ENCODE data around the gene KIAA0586. TPM values are rescaled to one million over a fixed set of nuclear protein-coding genes. Genes with fewer than 3 reads are reported as not detected.

Gene KIAA0586
- total and polyA plus RNA-seq, 2 of the 4 experiments (the other 2 are of a cell fraction): 9.4 to 36.7 TPM

DNA sequence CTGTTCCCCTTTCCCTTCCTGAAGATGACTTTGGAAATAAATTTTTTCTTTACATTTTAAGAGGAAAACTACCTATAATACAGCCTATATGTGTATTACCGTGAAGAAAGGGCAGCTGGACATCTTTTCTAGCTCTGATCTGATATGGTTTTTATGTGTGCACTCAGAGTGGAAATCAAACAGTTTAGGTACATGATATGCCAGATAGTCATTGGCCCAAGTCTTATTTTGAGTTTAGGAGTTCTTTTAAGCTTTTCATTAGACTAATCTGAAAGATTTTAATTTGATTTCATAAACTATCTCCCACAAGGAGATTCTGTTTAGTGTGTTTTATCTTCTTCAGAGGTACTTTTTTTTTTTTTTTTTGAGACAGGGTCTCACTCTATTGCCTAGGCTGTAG, 48.8 kb downstream of the KIAA0586 start:
- H2BK15ac ChIP-seq (ENCODE audit: low read depth, low read length): no peak overlapping the region

More for the DNA sequence above, 48.8 kb downstream of the KIAA0586 start:
- H3K9me3 ChIP-seq (ENCODE audit: control insufficient read depth, insufficient read depth, low read length): no peaks in the 10 kb centered on the region
- no peak overlapping the region for H4K5ac ChIP-seq (ENCODE audit: low read depth, low read length)
- peaks cover 5% of the 10 kb centered on the region for H3K36me3 ChIP-seq (ENCODE audit: control insufficient read depth, insufficient read depth, low read length)
- TF ChIP-seq, protein P1, sequence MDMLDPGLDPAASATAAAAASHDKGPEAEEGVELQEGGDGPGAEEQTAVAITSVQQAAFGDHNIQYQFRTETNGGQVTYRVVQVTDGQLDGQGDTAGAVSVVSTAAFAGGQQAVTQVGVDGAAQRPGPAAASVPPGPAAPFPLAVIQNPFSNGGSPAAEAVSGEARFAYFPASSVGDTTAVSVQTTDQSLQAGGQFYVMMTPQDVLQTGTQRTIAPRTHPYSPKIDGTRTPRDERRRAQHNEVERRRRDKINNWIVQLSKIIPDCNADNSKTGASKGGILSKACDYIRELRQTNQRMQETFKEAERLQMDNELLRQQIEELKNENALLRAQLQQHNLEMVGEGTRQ (IDR thresholded peaks at IDR 0.05; ENCODE audit: low read depth, low read length): no peak
- TF ChIP-seq, protein P2, sequence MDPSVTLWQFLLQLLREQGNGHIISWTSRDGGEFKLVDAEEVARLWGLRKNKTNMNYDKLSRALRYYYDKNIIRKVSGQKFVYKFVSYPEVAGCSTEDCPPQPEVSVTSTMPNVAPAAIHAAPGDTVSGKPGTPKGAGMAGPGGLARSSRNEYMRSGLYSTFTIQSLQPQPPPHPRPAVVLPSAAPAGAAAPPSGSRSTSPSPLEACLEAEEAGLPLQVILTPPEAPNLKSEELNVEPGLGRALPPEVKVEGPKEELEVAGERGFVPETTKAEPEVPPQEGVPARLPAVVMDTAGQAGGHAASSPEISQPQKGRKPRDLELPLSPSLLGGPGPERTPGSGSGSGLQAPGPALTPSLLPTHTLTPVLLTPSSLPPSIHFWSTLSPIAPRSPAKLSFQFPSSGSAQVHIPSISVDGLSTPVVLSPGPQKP (IDR thresholded peaks at IDR 0.05; ENCODE audit: borderline replicate concordance, low read depth, low read length): no peak
- TF ChIP-seq BHLHE40 (IDR thresholded peaks at IDR 0.05; ENCODE audit: low read depth, low read length) (no peak), MAFK (IDR thresholded peaks at IDR 0.05; ENCODE audit: low read depth, low read length) (no peak), SMC3 (IDR thresholded peaks at IDR 0.05; ENCODE audit: low read depth, low read length) (no peak), CHD1 (IDR thresholded peaks at IDR 0.05; ENCODE audit: low read depth, low read length) (no peak)
- in situ Hi-C loops (cut with MboI; ENCODE audit: low sequenced_read_pairs) (loop anchor here (25.0 kb wide), 1 partner anchor 986 kb away; the partner anchor contains the start of gene GPR135), intact Hi-C loops (cut with micrococcal nuclease) (no loop called here), dilution Hi-C loops (cut with HindIII; ENCODE audit: low sequenced_read_pairs, unreplicated experiment) (no loop called here)
- H3K9me1 ChIP-seq (ENCODE audit: insufficient read depth, low read length): no peaks in the 10 kb centered on the region; the same call in 1 of the 2 replicates
- no peak overlapping the region for H3K4ac ChIP-seq (ENCODE audit: low read depth, low read length)
- ATAC-seq (ENCODE audit: low read depth) (no peak), DNase-seq (no peak)
- CTCF ChIA-PET: interaction anchor here (0.6 kb wide), 2 partner anchors 13 to 259 kb away, joined by 3 read pairs; no protein-coding TSS in a partner anchor
- H3K27ac ChIP-seq (ENCODE audit: insufficient read depth, low read length): no peak overlapping the region
- no peak overlapping the region for H2AK5ac ChIP-seq (ENCODE audit: low read depth, low read length)
- no TSS peak for BruUV-seq (replicated peaks)
- no CpG with 5 or more reads among the region's 1 CpG for WGBS, 2 experiments (ENCODE audit: extremely low coverage in 2 of 2, insufficient read length in 1 of 2)
- H3K4me1 ChIP-seq (ENCODE audit: control insufficient read depth, insufficient read depth, low read length): no peaks in the 10 kb centered on the region
- H3K56ac ChIP-seq (ENCODE audit: extremely low read depth, insufficient read depth, low read length): no peak overlapping the region
- H3K18ac ChIP-seq (ENCODE audit: low read depth, low read length): no peak overlapping the region
- POLR2A ChIA-PET (ENCODE audit: unreplicated experiment): no interaction called here
- no peak overlapping the region for H3K9ac ChIP-seq (ENCODE audit: low read depth, low read length)
- no peak overlapping the region for H2AK9ac ChIP-seq (replicated peaks; ENCODE audit: low read depth, low read length, poor library complexity)
- no peak overlapping the region for H2BK120ac ChIP-seq (ENCODE audit: low read depth, low read length)
- H3K23ac ChIP-seq (ENCODE audit: low read depth, low read length): no peak overlapping the region
- H3K79me1 ChIP-seq (ENCODE audit: low read depth in 1 of 2, low read length in 2 of 2): no peaks in the 10 kb centered on the region; a peak in 1 of 4 replicates
- H4K8ac ChIP-seq (ENCODE audit: low read depth in 2 of 2, low read length in 2 of 2): no peak overlapping the region
- no peak overlapping the region for H2BK20ac ChIP-seq (ENCODE audit: low read depth, low read length)
- H3K4me2 ChIP-seq (ENCODE audit: low read depth, low read length): no peak overlapping the region
- H3K14ac ChIP-seq (replicated peaks; ENCODE audit: low read depth, low read length): no peak overlapping the region
- no peak overlapping the region for H2AFZ ChIP-seq (replicated peaks; ENCODE audit: low read length, poor library complexity)
- no peaks in the 10 kb centered on the region for H3K27me3 ChIP-seq (ENCODE audit: control insufficient read depth, insufficient read depth, low read length)
- no peak overlapping the region for H3K4me3 ChIP-seq (ENCODE audit: insufficient read depth, low read depth, low read length)
- H2BK5ac ChIP-seq (ENCODE audit: low read depth, low read length, poor library complexity, severe bottlenecking): no peak overlapping the region
- H4K91ac ChIP-seq (ENCODE audit: insufficient read depth, low read depth, low read length): no peak overlapping the region
- H4K20me1 ChIP-seq (ENCODE audit: insufficient read depth, low read length): no peaks in the 10 kb centered on the region

Data from IMR-90 (cell line).